Esophagus squamous epithelium (tissue), 5 donors: ENCODE results near the gene TMEM41B. TPM values are rescaled to one million over a fixed set of nuclear protein-coding genes. Genes with fewer than 3 reads are reported as not detected.
"Not testable (repeated sequence)": the region's sequence is repeated elsewhere in the genome, so short reads cannot be mapped to it uniquely, and the experiment has no call there.

Source experiments
- DNase-seq: peaks from one replicate; lab custom pipeline; 2025; lab: John Stamatoyannopoulos, UW
- H3K27ac ChIP-seq, 4 donors: fragments of 200-600 bp; sonication (generic); one replicate each; pipeline ENCODE4 v1.5.1; 2016 to 2019; ENCODE audit warnings: mild to moderate bottlenecking in 1 of 4
- H3K27me3 ChIP-seq, 4 donors: fragments of 200-600 bp; sonication (generic); 1 replicate in 3 of 4; 2 replicates in 1 of 4; pipeline versions ENCODE4 v1.5.1 to v1.6.0; 2017 to 2021; ENCODE audit warnings: antibody characterized with exemption in 1 of 4
- H3K36me3 ChIP-seq, 3 donors: fragments of 200-600 bp; sonication (generic); one replicate each; pipeline ENCODE4 v1.5.1; 2016 to 2019
- H3K4me1 ChIP-seq, 3 donors: fragments of 200-600 bp; sonication (generic); one replicate each; pipeline ENCODE4 v1.5.1; 2017 to 2019
- H3K4me3 ChIP-seq, 4 donors: fragments of 200-600 bp; sonication (generic); 1 replicate in 3 of 4; 2 replicates in 1 of 4; pipeline ENCODE4 v1.5.1; 2016 to 2019; ENCODE audit warnings: mild to moderate bottlenecking in 2 of 4, moderate library complexity in 1 of 4
- H3K9me3 ChIP-seq, 3 donors: fragments of 200-600 bp; sonication (generic); one replicate each; pipeline ENCODE4 v1.5.1; 2016 to 2019
- CTCF ChIP-seq, 6 experiments: fragments of 450-650 bp in 4 of 6; fragments of 200-600 bp in 2 of 6; sonication (generic) in 2 of 6; IDR thresholded peaks; one replicate each; pipeline ENCODE4 v1.5.1; 2016 to 2019; ENCODE audit warnings: antibody characterized with exemption in 6 of 6, mild to moderate bottlenecking in 4 of 6, moderate library complexity in 4 of 6
- POLR2A ChIP-seq, 4 donors: fragments of 450-650 bp; IDR thresholded peaks; one replicate each; pipeline ENCODE4 v1.6.1; 2017; ENCODE audit warnings: antibody characterized with exemption in 4 of 4, mild to moderate bottlenecking in 4 of 4, moderate library complexity in 3 of 4
- WGBS, 2 donors: methylation state at CpG; one replicate each; pipeline ENCODE4 v1.1.5; 2018; 5-methylcytosine and 5-hydroxymethylcytosine counted together
- intact Hi-C: fragments of 100-400 bp; cut with DNase I; formaldehyde crosslinking; loops from one replicate; pipeline ENCODE4 v1.15.0; 2022
- small RNA-seq, 4 donors: library from RNA; depleted of rRNA; stranded (forward); fragments of <200 nt; gene quantifications; one replicate each; pipeline ENCODE3, GENCODE V24; 2016
- total RNA-seq, 4 donors: library from RNA; depleted of rRNA; stranded (reverse); fragments of >200 nt; gene quantifications; one replicate each; pipeline ENCODE4 v1.1.0, GENCODE V29; 2016
- donor health status: DM: yes; HTN: yes; CAD: no.

Gene TMEM41B
- total RNA-seq, 4 donors from 2014 or later, result 27.6 to 49.6 (median 34.9) TPM

GRCh38 chr11:9247863-9248262 lies 66.5 kb downstream of the TMEM41B start:
- 90 to 94% methylated on average over 2 of the region's 3 CpGs for WGBS, 2 donors
- H3K4me1 ChIP-seq, result peaks cover 0 to 22% (median 6%) of the 10 kb centered on the region in 3 donors
- H3K27ac ChIP-seq, result no peak overlapping the region
- no peaks in the 10 kb centered on the region for H3K27me3 ChIP-seq
- no peak overlapping the region for H3K4me3 ChIP-seq
- no peaks in the 10 kb centered on the region for H3K9me3 ChIP-seq
- no peaks in the 10 kb centered on the region for H3K36me3 ChIP-seq
- intact Hi-C loops, result no loop called here
- no peak for DNase-seq
- TF ChIP-seq CTCF (IDR thresholded peaks at IDR 0.05) (no peak), POLR2A (IDR thresholded peaks at IDR 0.05) (no peak)

- H3K4me1 ChIP-seq, result peaks cover 2 to 20% (median 4%) of the 10 kb centered on the region in 3 donors
- H3K27ac ChIP-seq, H3K4me3 ChIP-seq, H3K9me3 ChIP-seq, intact Hi-C loops, H3K27me3 ChIP-seq, H3K36me3 ChIP-seq, DNase-seq: not testable (repeated sequence)
- WGBS, 2 donors, result 83 to 90% methylated on average over 9 to 10 of the region's 10 CpGs
Observed at GRCh38 chr11:9236242-9236641, 78.2 kb downstream of the TMEM41B start.

- H3K4me1 ChIP-seq, result peaks cover 8 to 45% (median 11%) of the 10 kb centered on the region in 3 donors
- no peaks in the 10 kb centered on the region for H3K27me3 ChIP-seq
- no peaks in the 10 kb centered on the region for H3K9me3 ChIP-seq
- intact Hi-C loops, result no loop called here
- no peak overlapping the region for H3K4me3 ChIP-seq
- no peaks in the 10 kb centered on the region for H3K36me3 ChIP-seq
- WGBS, 2 donors, result 73 to 85% methylated on average over 3 of the region's 3 CpGs
- H3K27ac ChIP-seq, result peak overlapping the region in 1 of 4 donors; percentile 57
- no peak for DNase-seq
- TF ChIP-seq CTCF (IDR thresholded peaks at IDR 0.05), result no peak
- no peak for TF ChIP-seq POLR2A (IDR thresholded peaks at IDR 0.05)
Observed at GRCh38 chr11:9232482-9232881, 81.9 kb downstream of the TMEM41B start.

GRCh38 chr11:9231848-9232177 lies 82.6 kb downstream of the TMEM41B start:
- WGBS, 2 donors, result 0 to 5% methylated on average over 1 of the region's 1 CpG
- Histone ChIP-seq H3K27me3 (no peaks in the 10 kb centered on the region), H3K4me3 (peak overlapping the region in 3 of 4 donors; percentile 18 to 54 (median 19)), H3K4me1 (peaks cover 8 to 45% (median 11%) of the 10 kb centered on the region in 3 donors), H3K9me3 (no peaks in the 10 kb centered on the region), H3K36me3 (no peaks in the 10 kb centered on the region), H3K27ac (peak overlapping the region in 2 of 4 donors; percentile 57 to 64)
- DNase-seq, result no peak
- TF ChIP-seq POLR2A (IDR thresholded peaks at IDR 0.05) (no peak), CTCF (IDR thresholded peaks at IDR 0.05) (no peak)
- intact Hi-C loops, result no loop called here

Small RNA genes within 50 kb of the gene (small RNA-seq; reads per million reads assigned to genes)
- gene RF00017, result 0 reads per million in 4 donors

Other genes with a start within 250 kb of the TMEM41B start
- 1 to 10 TPM in 3 of 4 donors, under 1 TPM in 1; 0.97 to 4.9 (median 3.8) TPM for gene SCUBE2, start 223.0 kb downstream of the TMEM41B start, total RNA-seq
- gene DENND5A, start 49.2 kb downstream of the TMEM41B start, total RNA-seq, result 10 to 100 TPM; 13.8 to 56.3 (median 23.4) TPM
- gene IPO7, start 70.1 kb upstream of the TMEM41B start, total RNA-seq, result 100 to 1,000 TPM in 2 of 4 donors, 10 to 100 TPM in 2; 34.8 to 118 (median 86.8) TPM
- 10 to 100 TPM in 3 of 4 donors, 1 to 10 TPM in 1; 9.7 to 26.1 (median 16.6) TPM for gene ZNF143, start 146.4 kb upstream of the TMEM41B start, total RNA-seq